HG03196 (cell line): ENCODE results near the gene IGSF23.
"Not testable (repeated sequence)": the region's sequence is repeated elsewhere in the genome, so short reads cannot be mapped to it uniquely, and the experiment has no call there.

ENCODE experiments used
- ATAC-seq: cut with Tn5 transposase; IDR thresholded peaks from one replicate; pipeline ENCODE4 v1.9.1; 2021; ENCODE audit not compliant: unreplicated experiment

IGSF23 gene

DNA sequence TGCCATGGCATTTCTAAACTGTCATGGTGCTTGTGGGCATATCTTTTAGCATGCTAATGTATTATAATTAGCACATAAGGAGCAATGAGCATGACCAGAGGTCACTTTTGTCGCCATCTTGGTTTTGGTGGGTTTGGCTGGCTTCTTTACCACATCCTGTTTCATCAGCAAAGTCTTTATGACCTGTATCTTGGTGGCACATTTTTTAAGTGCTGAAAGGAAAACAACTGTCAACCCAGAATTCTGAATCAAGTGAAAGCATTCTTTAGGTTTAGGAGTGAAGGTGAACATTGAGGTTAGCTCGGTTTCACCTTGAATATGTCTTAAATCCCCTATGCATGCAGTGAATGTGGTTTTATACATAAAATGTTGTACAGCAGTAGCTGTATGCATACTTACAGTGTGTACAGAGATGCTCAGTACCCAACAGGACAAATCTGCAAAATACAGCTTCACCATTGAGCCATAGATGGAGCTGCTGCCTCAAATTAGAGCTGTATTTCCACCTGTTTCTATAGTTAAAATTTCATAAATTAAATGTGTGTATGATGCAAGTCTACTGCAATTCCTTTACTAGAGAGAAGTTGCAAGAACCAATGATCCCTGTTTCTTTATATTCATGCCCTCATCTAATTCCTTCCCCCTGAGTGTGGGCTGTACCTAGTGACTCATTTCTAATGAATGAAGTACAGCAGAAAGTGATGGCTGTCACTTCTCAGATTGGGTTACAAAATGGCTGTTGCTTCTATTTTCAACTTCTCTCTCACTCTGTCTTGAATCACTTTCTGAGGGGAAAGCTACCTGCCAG is 25.2 kb upstream of the IGSF23 start:
- no peak for ATAC-seq

DNA sequence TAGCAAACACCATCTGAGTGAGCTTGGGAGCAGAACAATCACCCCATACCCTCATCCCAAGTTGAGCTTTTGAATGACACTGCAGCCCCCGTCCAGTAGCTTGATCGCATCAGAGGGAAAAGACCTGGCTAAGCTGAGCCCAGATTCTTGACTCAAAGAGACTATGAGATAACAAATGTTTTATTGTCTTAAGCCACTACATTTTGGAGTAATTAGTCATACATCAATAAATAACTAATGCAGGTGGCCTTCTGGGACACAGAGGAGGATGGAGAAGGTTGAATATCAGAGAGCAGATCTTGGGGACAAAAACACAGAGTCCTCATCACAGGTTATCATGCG is 24.6 kb upstream of the IGSF23 start:
- no peak for ATAC-seq

DNA sequence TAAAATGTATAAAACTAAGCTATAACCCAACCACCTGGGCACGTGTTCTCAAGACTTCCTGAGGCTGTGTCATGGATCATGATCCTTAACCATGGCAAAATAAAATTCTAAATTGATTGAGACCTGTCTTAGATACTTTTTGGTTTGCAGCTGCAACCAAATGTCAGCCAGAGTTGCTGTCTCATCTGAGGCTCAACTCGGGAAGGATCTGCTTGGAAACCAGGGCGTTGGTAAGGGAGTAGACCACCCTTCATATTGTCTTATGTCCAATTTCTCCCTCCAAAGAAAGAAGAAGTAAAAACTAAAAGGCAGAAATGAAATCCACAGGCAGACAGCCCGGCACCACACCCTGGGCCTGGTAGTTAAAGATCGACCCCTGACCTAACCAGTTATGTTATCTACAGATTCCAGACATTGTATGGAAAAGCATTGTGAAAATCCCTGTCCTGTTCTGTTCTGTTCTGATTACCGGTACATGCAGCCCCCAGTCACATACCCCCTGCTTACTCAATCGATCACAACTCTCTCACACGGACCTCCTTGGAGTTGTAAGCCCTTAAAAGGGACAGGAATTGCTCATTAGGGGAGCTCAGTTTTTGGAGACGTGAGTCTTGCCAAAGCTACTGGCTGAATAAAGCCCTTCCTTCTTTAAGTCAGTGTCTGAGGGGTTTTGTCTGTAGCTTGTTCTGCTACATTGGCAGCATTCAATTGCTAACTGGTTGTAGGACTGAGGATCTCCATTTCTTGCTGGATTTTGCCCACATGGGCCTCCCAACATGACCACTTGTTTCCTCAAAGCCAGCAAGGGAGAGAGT is 22.9 kb upstream of the IGSF23 start:
- ATAC-seq, result no peak

DNA sequence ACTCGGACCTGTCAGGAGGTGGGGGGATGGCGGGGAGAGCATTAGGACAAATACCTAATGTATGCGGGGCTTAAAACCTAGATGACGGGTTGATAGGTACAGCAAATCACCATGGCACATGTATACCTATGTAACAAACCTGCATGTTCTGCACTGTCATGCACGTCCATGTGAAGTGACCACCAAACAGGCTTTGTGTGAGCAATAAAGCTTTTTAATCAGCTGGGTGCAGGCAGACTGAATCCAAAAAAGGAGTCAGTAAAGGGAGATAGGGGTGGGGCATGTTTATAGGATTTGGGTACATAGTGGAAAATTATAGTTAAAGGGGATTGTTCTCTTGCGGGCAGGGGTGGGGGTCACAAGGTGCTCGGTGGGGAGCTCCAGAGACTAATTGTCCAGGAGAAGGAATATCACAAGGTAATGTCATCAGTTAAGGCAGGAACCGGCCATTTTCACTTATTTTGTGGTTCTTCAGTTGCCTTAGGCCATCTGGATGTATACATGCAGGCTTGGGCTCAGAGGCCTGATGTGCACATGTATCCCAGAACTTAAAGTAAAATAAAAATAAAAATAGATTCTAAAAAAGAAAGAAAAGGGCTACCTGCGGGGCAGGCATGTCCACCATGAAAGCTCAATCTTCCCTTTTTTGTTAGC is 21.9 kb upstream of the IGSF23 start:
- not testable (repeated sequence) for ATAC-seq

DNA sequence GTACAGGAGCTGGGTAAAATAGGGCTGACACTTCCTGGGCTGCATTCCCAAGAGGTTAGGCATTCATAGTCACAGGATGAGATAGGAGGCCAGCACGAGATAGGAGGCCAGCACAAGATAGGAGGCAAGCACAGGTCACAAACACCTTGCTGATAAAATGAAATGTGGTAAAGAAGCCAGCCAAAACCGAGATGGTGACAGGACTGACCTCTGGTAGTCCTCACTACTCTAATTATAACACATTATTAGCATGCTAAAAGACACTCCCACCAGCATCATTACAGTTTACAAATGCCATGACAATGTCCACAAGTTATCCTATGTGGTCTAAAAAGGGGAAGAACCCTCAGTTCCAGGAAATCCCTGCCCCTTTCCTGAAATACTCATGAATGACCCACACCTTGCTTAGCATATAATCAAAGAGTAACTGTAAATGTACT is 20.9 kb upstream of the IGSF23 start:
- no peak for ATAC-seq

DNA sequence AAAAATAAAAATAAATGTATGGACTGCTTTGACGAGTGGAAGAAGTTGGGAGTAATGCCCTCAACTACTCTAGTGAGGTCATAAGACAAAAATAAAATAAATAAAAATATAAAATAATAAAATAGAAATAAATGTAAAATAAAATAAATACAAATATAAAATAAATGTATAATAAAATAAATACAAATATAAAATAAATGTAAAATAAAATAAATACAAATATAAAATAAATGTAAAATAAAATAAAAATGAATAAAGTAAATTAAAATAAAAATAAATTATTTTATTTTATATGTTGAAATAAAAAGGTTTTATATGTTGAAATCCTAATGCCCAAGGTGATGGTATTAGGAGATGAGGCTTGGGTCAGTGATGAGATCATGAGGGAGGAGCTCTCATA is 20.1 kb upstream of the IGSF23 start:
- ATAC-seq, result no peak

DNA sequence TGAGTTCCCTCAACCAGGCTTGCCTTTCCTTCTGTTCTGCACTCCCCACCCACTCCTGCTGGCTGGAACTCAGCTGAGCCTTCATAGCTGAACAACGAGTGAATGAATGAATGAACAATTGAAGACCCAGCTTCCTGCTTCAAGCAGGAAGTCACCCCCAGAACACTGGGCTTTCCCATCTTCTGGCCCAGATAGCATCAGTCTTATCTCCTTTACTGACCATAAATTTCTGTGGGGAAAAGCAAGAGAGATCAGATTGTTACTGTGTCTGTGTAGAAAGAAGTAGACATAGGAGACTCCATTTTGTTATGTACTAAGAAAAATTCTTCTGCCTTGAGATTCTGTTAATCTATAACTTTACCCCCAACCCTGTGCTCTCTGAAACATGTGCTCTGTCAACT is 19.5 kb upstream of the IGSF23 start:
- ATAC-seq, result not testable (repeated sequence)

DNA sequence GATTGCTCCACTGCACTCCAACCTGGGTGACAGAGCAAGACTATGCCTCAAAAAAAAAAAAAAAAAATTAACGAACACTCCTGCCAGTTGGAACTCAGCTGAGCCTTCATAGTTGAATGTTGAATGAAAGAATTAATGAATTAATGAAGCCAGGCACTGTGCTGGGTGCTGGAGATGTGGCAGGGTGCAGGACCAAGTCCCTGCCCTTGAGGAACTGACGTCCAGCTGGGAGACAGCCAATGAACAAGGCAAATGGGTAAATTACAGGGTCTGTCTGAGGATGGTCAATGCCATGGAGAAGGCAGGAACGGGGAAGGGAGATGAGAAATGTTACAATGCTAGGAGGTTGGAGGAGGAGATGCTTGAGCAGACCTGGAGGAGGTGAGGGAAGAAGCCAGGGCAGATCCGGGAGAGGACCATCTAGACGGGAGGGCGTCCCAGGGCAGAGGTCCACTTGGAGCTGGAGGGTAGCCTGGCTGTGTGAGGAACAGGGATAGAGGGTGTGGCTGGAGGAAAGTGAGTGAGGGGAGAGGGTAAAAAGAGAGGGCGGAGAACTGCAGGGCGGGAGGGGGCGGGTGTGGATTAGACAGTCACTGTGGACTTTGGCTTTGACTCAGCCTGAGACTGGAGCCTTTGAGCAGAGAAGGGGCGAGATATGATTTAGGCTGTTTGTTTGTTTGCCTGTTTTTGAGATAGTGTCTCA is 16.8 kb upstream of the IGSF23 start:
- no peak for ATAC-seq

DNA sequence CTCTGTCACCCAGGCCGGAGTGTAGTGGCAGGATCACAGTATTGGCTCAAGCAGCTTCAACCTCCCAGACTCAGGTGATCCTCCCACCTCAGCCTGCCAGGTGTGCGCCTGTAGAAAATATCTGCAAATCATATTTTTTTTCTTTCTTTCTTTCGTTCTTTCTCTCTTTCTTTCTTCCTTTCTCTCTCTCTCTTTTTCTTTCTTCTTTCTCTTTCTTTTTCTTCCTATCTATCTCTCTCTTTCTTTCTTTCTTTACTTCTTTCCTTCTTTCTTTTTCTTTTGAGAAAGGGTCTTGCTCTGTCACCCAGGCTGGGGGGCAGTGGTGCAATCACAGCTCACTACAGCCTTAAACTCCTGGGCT is 16.3 kb upstream of the IGSF23 start:
- ATAC-seq, result no peak

DNA sequence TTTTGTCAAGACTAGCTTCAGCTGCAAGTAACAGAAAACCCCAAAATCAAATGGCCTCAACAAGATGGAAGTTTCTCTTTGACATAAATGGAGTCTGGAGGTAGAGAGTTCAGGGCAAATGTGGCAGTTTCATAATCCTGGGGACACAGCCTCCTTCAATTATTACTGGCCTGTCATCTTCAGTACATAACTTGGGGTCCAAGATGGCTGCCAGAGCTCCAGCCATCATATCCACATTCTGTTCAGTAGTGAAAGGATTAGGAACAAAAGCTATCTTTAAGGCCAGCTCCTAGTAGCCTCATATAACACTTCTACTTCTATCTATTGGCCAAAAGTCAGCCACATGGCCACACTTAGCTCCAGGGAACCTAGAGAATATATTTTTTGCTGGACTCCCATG is 15.0 kb upstream of the IGSF23 start:
- no peak for ATAC-seq

DNA sequence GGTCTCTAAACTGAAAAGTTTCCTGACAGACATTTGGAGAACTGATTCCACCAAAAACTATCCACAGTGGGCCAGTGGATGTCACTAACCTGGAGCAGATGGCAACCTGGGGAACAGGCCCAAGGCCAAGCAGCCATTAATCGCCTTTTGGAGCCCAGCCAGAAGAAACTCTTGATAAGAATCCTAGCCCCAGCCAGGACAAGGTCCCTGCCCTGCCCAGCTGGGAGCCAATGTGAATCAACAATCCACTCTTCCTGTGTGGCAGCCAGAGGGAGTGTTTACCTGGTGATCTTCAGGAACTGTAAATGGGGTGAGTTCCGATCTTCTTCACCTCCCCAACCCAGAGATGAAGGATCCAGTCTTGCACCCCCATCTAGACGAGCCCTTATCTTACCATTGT is 14.5 kb upstream of the IGSF23 start:
- ATAC-seq, result no peak

DNA sequence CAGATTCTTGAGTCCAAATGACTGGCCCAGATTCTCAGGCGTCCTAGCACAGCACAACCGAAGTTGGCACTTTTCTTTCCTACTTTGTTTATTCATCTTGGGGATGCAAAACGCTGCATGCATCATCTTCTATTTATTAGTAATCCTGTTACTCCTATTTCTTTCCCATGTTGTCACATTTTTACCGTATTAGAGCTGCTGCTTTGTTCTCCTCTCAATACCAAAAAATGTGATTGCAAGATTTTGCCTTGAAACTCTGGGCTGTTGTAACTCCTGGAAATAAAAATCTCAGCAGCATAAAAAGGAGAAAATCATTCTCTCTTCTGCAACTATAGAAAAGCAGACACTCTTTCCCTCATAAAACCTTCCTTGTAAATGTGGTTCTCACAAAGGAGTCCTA is 12.9 kb upstream of the IGSF23 start:
- no peak for ATAC-seq

DNA sequence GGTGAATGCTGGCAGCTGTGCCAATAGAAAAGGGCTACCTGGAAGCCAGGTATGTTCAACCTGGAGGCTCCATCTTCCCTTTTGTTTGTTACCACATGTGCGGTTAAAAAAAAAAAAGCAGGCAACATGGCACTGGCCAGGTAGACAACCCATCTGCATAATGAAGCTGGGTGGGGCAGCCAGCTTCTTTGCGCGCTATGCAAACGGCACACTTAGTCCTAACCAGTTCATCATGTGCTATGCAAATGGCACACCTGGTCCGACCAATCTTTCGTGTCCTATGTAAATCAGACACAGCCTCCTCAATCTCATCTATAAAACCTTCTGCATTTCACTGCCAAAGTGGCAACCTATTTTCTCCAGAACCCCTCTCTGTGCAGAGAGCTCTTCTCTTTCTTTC is 11.3 kb upstream of the IGSF23 start:
- ATAC-seq, result no peak

DNA sequence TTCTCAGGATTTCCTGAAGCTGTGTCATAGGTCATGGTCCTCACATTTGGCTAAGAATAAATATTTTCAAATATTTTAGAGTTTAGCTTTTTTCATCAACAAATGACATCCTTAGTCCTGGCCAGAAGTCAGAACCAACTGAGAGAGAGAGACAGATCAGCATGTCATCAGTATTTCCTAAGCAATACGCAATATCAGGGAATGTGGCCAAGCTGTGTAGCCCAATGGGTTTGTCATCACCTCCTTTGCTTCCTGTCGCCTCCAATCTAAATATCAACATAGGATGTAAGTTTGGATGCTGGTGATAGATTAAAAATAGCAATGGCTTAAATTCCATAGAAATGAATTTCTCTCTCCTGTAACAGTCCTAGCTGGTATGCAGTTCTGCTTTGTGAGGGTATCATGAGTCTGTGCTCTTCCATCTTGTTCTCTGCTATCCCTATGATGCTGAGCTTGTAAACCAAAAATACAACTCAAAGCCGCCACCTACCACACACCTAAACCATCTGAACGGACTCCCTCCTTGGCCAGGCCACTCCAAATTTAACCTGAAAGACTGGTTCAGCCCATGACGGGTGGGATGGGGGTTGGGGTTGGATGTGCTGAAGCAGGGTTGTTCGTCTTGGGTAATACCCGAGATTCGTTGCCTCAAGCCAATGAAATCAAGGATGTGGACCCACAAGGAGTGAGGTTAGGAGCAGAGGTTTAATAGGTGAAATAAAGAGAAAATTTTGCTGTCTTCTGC is 10.0 kb upstream of the IGSF23 start:
- ATAC-seq, result no peak

DNA sequence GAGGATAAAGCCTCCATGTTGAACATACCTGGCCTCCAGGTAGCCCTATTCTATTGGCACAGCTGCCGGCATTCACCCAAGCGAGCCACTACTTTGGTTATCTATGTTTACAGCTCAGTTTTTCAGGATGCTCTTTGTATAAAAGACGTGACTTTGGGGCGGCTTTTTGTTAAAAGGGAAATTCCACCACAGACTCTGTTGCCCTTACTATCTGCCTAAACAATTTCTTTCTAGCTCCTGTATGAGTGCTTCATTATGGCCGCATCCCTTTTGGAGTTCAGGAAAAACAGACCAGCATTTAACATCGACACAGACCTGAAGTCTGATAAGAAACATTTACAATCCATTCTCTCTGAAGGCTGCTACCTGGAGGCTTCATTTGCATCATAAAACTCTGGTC is 9.1 kb upstream of the IGSF23 start:
- ATAC-seq, result no peak

DNA sequence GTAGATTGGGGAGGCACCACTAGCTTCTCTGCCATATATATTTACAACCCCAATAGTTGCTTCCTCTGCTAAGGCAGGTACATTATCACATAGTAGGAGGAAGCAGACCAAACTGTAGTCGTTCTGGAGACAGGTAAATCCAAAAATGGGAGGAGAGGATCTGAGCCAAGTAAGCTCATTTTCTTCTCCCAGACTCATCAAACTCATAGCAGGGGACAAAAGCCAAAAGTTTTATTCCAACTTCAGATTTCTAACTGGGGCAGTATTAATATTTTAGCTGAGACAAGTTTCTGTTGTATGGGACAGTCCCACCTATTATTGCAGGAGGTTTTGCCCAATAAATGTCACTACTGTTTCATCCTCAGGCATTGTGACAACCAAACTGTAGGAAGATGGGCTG is 7.8 kb upstream of the IGSF23 start:
- no peak for ATAC-seq

DNA sequence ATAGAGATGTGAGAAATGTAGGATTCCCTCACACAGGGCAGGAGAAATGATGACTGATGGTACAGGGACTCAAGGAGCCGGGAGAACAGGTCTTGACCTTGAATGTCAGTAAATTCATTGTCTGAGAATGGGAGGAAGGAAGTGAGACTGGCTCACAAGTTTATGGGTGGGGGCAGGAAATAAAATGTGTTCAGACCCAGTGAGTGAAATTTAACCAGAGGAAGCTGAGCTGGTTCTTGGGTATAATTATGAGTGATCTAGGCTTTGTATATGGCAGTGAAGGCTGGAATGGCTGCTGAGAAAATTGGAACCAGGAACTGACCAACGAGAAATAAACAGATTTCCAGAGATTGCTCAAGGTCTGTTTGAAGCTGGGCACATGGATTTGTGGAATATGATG is 6.3 kb upstream of the IGSF23 start:
- no peak for ATAC-seq

DNA sequence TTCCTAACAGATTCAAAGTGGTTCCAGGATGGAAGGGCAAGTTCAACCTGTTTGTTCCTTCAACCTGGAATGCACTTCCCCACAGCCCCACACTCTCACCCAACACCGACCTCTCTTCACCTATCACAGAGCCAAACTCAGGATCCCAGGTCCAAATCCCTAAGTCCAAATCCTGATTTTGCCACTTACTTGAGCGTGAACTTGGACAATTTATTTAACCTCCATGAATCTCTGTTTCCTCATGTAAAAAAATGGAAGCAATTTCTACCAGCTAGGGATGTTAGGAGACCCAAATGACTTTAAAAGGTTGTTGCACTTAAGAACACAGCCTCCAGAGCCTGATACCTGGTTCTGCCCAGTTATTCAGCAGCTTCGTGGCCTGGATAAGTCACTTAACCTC is 5.4 kb upstream of the IGSF23 start:
- no peak for ATAC-seq

DNA sequence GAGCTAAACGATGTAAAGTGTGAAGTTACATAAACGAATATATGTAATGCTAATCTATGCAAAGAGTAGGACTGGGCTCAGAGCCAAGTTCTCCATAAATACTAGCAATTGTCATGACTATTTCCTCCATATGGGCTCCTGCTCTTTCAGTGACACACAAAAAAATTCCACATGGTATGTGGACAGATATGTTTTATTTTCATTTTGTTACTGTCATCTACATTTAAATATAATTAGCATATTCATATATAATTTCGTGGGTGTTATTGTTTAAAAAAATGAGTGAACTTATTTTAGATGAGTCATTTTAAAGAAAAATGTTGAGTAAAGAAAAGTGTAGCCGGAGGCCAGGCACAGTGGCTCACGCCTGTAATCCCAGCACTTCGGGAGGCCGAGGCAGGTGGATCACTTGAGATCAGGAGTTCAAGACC is 5.0 kb upstream of the IGSF23 start:
- no peak for ATAC-seq

DNA sequence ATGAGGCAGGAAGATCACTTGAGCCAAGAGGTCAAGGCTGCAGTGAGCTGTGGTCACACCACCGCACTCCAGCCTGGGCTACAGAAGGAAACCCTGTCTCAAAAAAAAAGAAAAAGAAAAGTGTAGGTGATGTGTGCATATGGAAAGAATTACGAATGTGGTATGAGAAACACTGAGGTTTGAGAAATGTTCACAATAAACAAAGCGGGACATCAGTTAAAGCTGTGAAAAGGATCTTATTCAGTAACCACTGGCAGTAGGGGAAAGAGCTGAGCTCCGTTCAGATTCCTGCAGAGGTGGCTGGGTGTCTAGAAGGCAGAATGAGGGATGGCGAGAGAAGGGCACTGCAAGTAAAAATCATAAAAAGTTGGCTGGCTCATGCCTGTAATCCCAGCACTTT is 4.1 kb upstream of the IGSF23 start:
- ATAC-seq, result no peak

DNA sequence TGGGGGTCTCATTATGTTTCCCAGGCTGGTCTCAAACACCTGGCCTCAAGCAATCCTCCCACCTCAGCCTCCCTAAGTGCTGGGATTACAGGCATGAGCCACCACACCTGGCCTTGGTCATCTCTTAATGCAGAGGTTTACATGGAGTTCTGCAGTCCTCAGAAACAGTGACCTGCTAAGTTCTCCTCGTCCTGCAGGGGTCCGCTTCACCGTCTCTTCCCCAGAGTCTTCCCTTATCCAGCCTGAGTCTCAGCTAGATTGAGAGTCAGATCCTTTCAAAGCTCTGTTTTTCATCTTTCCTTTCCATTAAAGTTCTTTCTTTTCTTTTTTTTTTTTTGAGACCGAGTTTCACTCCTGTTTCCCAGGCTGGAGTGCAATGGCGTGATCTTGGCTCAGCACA is 2.9 kb upstream of the IGSF23 start:
- ATAC-seq, result not testable (repeated sequence)
